GM18909 (cell line): ENCODE results near the gene TSPAN10.
A peak's percentile ranks its signal among the peaks of the same experiment; 100 is the strongest.
"Not testable (repeated sequence)": the region's sequence is repeated elsewhere in the genome, so short reads cannot be mapped to it uniquely, and the experiment has no call there.

Source experiments
- ATAC-seq: cut with Tn5 transposase; IDR thresholded peaks from one replicate; pipeline ENCODE4 v1.9.1; 2021; ENCODE audit warnings: mild to moderate bottlenecking; ENCODE audit not compliant: unreplicated experiment, poor library complexity

TSPAN10 gene

DNA sequence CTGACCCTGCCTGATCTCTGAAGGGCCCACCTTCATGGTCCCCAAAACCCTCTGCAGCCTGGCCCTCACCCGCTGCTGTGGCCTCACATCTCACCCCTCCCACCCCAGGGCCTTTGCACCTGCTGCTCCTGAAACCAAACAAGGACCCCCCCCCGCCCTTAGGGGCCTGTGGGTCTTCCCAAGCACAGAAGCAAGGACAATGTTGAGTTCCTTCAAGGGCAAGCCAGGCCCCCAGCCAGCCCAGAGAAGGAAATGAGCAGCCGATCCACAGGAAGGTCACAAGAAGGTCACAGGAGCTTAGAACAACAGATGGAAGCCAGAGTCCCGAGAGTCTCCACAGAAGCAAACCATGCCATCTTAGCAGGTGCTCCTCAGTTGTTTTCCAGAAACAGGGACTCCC, 19.8 kb downstream of the TSPAN10 start:
- ATAC-seq = no peak

DNA sequence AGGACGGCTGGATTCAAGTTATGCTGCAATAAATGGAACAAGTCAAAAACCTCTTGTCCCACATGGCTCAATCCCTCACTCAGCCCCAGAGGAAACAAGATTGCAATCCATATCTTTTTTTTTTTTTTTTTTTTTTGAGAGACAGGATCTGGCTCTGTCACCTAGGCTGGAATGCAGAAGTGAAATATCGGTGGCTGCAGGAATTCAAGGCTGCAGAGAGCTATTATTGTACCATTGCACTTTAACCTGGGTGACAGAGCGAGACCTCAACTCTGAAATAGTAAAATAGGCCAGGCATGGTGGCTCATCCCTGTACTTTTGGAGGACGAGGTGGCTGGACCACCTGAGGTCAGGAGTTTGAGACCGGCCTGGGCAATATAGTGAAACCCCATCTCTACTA, 22.0 kb downstream of the TSPAN10 start:
- ATAC-seq = no peak

DNA sequence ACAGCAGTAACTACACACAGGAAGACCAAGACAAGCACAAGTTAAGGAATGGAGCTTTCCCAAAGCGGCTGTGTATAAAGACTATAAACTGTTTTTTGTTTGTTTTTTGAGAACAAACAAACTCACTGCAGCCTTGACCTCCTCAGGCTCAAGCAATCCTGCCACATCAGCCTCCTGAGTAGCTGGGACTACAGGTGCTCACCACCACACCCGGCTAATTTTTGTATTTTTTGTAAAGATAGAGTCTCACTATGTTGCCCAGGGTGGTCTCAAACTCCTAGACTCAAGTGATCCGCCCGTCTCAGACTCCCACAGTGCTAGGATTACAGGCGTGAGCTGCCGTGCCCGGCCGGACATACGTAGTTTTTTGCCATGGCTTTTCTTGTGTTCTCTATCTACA, 23.4 kb downstream of the TSPAN10 start:
- ATAC-seq = no peak

DNA sequence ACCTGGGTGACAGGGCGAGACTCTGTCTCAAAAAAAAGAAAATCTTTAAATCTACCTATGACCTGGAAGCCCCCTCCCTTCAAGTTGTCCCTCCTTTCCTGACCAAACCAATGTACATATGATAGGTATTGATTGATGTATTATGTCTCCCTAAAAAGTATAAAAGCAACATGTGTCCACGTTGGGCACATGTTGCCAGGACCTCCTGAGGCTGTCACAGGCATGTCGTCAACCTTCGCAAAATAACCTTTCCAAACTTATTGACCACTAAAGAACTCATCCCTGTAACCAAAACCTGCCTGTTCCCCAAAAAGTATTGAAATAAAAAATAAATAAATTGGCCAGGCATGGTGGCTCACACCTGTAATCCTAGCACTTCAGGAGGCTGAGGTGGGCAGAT, 25.0 kb downstream of the TSPAN10 start:
- no peak for ATAC-seq

DNA sequence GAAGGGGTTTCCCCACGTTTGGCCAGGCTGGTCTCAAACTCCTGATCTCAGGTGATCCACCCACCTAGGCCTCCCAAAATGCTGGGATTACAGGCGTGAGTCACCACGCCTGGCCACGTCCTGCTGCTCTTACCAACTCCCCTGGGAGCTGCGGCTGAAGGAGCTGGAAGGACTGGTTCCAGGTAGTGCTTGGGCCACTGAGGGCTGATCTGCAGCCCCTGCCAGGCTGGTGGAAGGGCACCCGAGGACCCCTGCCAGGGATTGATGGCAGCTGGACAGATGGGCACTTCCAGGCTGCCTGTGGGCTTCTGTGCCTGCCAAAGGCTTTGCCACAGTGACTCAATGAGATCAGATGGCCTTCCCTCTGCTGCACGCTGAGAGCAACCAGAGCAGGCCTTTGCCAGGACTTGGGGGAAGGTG, 27.1 kb downstream of the TSPAN10 start:
- no peak for ATAC-seq

DNA sequence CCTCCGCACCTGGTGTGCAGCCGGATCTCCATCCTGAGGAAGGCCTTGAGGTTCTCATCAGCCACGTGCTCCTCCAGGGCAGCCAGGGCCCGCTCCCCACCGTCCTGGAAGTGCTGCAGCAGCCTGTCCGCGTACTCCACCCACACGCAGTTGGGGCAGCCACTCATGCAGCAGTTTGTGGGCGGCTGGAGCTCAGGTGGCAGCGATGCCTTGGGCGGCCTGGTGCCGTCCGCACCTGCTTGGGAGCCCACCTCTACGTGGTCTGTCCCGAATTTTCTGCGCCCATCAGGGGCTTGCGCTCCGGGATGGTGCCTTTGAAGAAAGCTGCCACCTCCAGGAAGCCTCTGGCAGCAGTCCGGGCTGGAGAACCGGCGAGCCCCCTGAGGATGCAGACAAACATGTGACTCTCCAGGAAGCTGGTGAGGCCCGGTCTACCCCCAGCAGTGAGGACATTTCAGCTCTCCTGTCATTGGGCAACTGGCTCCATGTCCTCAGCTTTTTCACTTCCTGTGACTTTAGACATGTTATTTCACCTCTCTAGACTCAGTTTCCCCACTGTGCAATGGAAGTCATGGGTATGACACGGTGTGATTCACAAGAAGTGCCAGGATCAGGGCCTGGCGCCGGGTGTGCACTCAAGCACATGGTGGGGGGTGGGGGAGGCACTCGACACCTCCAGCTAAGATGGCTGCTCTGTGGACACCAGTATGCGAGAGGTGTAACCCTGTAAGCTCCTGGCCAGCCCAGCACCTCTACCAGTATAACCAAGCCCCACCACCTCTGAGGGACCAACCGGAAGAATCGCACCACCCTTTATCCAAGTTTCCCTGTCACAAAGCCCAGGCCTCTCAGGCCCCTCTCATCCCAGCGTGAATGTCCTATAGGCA, 28.5 kb downstream of the TSPAN10 start:
- peak; percentile 27 for ATAC-seq

DNA sequence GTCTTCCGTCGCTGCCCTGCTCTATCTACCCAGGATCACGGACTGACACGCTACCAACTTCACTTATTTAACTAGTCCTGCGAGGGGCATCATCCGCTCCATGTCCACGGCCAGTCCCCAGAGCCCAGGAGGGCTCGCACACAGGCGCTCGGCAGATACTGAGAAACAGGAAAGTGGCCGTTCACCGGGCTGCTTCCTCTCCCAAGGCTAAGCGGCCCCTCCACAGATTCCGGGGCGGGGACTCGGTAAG, 29.0 kb downstream of the TSPAN10 start:
- no peak for ATAC-seq

DNA sequence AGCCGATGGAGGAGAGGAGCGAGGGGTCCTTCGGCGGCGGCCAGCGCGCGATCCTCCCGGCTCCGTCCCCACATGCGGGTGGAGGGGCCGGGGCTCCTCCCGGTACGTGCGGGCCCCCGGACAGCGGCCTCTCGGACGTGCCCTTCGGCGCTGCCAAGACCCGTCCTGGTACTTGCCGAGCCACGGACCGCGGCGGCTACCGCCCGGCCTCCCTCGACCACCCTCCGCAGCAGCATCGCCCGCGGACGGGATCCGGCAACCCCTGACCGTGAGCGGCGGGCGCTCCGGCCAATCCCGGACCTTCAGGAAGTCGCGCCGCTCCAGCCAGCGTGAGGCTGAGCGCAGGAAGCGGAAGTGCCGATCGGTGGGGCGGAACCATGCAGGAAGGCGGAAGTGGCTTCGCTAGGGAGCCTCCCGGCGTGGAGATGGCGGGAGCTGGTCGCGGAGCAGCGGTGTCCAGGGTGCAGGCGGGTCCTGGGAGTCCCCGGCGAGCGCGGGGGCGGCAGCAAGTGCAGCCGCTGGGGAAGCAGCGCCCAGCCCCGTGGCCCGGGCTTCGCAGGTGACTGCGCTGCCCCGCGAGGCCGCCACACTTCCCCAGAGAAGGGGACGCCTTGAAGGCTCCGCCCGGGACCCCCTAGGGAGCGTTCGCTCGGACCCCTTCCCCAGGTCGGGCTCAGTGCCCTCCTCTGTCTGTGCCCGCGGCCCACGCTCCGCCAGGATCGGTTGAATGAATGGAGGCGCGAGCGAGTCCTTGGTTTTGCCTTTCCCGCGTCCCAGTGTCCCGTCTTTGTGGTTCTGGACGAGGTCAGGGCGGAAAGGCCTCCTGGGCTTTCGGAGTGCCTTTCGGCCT, 29.6 kb downstream of the TSPAN10 start, which contains the start of the genes CCDC137 and OXLD1:
CCDC137 (plus strand) TSS at position 396 of the 850 bp plus-strand sequence; CDS start at position 426, 30 bp downstream.
OXLD1 (minus strand) TSS at position 264 of the 850 bp plus-strand sequence; CDS start at position 236, 28 bp downstream.
- ATAC-seq = peak; percentile 92

DNA sequence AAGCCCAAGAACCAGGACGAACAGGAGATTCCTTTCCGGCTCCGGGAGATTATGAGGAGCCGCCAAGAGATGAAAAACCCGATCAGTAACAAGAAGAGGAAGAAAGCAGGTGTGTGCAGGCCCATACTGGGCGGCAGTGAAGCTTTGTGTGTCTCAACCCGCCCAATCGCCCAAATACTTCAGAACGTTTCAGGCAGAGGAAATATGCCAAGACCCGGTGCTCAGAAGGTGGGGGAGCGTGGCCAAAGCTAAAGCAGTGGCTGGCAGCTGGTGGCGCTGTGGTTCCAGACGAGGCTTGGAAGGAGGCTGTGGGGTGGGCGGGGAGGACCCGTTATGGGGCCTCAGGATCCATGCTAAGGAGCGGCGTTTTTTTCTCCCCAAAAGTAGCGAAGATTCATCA, 30.8 kb downstream of the TSPAN10 start:
- no peak for ATAC-seq

DNA sequence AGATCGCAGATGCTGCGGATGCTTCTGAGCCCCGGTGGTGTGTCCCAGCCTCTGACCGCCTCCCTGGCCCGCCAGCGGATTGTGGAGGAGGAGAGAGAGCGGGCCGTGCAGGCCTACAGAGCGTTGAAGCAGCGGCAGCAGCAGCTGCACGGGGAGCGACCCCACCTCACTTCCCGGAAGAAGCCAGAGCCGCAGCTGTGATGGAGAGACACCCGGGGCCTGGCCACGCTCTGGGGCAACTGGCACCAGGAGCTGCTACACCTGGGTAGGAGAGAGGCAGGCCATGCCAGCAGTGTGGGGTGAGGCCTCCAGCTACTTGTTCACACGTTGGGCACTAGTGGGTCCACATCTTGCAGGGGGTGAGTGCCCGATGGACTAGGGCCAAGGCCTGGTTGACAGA, 35.5 kb downstream of the TSPAN10 start:
- no peak for ATAC-seq

DNA sequence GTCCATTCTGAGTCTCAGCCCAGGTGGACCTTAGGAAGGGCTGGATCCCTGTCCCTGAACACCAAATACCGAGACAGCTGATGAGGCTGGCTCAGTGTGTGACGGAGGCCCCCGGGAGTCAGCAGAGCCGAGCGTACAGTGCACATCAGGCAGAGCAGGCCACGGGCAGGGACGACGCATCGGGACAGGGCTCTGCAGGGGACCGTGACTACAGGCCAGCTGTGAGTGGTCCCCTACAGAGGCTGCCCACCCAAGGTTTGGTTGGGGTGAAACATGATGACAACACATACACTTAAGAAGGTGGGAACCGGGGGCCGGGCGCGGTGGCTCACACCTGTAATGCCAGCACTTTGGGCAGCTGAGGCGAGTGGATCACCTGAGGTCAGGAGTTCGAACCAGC, 36.0 kb downstream of the TSPAN10 start:
- ATAC-seq = no peak

DNA sequence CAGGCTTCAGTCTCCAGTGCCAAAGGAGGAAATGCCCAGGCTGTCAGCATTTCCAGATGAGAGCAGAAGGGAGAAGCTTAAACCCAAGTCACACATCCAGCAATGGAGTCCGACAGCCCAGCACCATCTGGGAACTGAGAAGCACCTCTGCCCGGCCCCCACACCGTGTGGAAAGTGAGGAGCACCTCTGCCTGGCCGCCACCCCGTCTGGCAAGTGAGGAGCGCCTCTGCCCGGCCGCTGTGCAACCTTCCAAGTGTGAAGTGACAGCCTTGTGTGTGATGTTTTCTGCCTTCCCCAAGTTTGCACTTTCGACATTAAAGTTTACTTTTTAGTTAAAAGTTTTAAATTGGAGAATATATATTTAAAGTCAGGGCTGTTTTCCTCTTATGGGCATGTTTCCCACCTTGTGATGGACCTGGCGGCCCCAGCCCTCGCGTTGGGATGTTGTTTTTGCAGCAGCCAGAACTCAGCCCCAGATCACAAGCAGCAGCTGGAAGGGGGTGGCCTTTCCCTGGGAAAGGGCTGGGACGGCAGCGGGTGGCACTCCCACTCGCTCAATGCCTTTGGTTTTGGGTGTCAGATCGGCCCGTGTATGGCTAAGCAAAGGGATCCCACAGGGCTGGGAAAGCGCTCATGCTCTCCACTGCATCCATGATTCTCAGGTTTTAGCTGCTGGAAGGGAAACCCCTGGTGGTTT, 36.7 kb downstream of the TSPAN10 start:
- no peak for ATAC-seq

DNA sequence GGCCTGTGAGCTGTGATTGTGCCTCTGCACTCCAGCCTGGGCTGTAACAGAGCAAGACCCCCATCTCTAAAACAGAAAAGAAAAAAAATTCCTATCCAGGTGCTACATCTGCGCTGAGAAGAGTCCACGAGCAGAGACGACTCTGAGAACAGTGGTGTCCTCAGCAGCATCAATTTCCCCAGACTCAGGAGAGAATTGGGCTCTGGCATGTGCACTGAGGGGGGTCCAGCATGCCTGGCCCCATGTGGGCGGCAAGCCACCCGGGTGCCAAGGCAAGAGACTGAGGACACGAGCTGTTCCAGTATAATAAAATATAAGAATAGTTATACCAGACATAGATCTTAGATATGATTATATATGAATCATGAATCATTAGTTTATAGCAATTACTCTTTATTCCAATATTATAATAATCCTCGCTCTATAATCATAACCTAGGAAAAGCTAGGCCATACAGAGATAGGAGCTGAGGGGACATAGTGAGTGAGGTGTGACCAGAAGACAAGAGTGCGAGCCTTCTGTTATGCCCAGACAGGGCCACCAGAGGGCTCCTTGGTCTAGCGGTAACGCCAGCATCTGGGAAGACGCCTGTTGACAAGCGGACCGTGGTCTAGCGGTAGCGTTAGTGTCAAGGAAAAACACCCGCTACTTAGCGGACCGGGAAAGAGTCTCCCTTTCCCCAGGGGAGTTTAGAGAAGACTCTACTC, 38.7 kb downstream of the TSPAN10 start:
- not testable (repeated sequence) for ATAC-seq

DNA sequence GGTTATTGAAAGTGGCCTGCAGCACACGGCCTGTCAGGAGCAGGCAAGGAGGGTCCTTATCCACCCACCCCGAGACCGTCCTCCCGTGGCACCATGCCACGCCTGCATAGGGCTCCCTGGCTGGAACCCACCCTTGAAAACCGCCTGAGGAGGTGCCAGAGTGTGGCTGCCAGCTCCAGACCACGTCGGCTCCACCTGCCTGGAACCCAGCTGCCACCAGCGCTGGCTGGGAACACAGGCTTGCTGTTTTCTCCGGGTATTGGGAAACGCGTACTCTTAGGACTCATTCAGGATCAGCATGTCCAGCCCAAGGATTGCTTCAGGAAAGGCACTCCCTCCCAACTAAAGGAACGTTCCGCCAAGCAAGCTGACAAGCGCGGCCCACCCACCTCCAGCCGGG, 39.9 kb downstream of the TSPAN10 start:
- ATAC-seq = no peak

DNA sequence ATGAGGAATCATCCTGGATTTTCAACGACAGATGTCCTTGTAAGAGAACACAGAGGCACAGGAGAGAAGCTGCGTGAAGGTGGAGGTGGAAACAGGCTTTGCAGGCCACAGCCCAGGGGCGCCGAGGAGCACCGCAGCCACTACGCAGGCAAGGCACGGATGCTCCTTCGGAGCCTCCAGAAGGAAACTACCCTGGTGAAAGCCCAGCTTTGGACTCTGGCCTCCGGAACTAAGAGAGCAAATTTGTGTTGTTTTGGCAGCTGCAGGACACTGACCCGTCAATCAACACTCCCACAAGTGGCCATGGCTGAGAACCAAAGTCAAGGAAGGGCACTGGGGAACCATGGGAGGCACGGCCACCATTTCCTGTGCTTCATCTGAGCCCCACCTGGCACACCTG, 43.2 kb downstream of the TSPAN10 start:
- no peak for ATAC-seq

DNA sequence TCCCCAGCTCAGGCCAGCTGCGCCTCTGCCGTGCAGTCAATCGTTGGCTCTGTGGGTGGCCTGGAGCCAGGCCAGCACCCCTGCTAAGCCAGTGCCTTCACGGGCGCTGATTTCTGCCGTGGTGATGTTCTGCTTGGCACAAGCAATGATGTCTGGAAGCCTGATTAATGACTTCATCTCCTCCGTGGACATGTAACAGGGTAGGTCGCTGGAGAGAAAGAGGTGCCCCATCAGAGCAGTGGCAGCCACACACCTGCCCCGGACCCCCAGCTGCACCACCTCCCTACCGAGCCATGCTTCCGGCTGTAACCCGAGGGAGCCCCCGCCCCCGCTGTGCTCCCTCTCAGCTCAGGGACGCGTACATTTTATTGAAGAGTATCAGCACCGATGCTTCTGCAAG, 44.7 kb downstream of the TSPAN10 start:
- ATAC-seq = no peak

DNA sequence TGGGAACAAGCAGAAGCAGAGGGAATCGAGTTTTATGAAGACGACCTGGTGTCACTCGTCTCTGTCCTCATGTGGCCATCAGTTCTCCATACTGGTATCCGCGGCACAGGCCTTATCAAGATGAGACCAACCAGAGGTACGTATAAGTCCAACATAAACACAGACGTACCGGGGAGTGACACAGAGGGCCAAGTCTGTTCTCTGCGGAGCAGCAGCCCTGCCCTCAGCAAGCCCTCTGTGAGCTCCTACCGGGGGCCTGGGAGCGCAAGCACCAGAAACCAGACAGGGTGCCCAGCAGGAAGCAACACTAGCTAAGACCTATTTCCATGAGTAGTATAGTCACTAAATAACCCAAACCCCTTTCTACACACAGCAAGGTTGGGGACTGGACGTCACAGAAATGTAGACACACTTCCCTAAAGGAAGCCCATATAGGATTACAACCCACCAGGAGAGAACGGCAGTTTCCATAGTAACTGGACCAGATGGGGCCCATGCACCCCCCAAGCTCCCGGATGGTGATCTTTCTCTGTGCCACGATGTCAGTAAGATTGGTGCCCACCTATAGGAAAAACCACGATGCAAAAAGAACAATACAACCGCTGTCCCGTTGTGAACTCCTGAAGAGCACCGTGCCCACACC, 45.7 kb downstream of the TSPAN10 start:
- no peak for ATAC-seq

DNA sequence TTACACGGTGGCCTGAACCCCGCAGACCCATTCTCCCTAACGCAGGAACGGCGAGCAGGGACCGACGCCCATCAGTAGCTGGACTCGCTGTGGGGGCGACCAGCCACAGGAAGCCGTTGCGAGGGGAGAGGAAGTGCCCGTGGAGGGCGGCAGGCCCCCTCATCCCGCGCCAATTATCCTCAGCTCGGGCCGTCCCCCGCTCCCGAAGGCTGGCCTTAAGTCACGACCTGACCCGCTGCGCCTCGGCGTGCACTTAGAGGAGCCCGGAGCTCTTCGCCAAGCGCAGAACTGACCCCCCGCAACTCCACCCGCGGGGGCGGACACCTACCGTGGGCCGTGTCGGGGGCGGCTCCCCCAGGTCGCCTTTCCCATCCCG, 46.2 kb downstream of the TSPAN10 start:
- ATAC-seq = peak; percentile 3

DNA sequence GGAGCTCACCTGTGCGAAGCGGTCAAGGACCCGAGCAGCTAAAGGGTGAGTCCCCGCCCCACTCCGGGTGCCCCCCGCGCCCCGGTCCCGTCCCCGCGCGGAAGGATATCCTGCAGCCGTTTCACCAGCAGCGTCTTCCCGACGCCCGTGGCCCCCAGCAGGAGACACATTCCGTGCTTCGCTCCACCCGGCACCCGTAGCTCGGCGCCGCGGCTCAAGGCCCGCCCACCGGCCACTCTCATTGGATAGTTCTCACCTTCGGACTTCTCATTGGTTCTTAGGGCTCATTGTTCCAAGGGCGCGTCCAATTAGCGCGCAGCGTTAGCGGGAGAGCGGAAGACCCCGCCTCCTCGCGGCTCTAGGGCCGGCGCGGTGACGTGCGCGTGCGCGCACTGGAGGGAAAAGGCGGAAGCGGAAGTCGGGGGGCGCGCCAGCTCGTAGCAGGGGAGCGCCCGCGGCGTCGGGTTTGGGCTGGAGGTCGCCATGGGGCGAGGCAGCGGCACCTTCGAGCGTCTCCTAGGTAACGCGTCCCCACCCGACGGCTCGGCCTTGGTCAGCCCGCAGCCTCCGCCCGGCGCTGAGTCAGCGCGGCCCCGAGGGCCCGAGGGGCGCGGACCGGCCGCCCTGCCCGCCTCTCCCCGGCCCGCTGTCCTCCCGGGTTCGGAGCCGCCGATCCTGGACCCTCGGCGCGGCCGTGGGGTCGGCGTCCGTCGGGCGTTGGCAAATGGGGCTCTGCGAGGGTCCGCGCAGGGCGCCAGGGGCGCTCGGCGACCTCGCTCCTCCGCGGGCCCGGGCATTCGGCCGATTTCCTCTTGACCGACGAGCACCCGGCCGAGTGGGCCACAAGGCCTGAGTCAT, 46.8 kb downstream of the TSPAN10 start, which contains the start of the genes ARL16 and HGS:
ARL16 (minus strand) TSS at position 214 of the 858 bp plus-strand sequence; CDS start at position 170, 44 bp downstream.
HGS (plus strand) TSS at position 428 of the 858 bp plus-strand sequence; CDS start at position 484, 56 bp downstream.
- ATAC-seq = peak; percentile 92
